Neuronal stem cell (in vitro differentiated cells): ENCODE measurements around the gene SAPCD2.
A peak's percentile ranks its signal among the peaks of the same experiment; 100 is the strongest.

Source experiments
- DNase-seq: peaks from one replicate; pipeline ENCODE4 v3.0.0-alpha.2; 2013; ENCODE audit warnings: low spot score
- H2AFZ ChIP-seq: one replicate; pipeline ENCODE4 v1.6.1; 2013; ENCODE audit warnings: mild to moderate bottlenecking, low read length, inconsistent platforms
- H2AK5ac ChIP-seq: 2 replicates; pipeline ENCODE4 v1.6.1; 2013; ENCODE audit warnings: low read depth, mild to moderate bottlenecking, inconsistent platforms, low read length, moderate library complexity, mixed read lengths
- H2BK120ac ChIP-seq: 2 replicates; pipeline ENCODE4 v1.6.1; 2013; ENCODE audit warnings: low read depth, mild to moderate bottlenecking, inconsistent platforms, low read length, moderate library complexity, mixed read lengths
- H2BK12ac ChIP-seq: one replicate; pipeline ENCODE4 v1.6.1; 2013; ENCODE audit warnings: low read length, inconsistent platforms
- H2BK15ac ChIP-seq: 2 replicates; pipeline ENCODE4 v1.6.1; 2013; ENCODE audit warnings: mild to moderate bottlenecking, low read length, inconsistent platforms, mixed read lengths
- H2BK5ac ChIP-seq: one replicate; pipeline ENCODE4 v1.6.1; 2013; ENCODE audit warnings: inconsistent platforms, mild to moderate bottlenecking, low read length, moderate library complexity
- H3K14ac ChIP-seq: one replicate; pipeline ENCODE4 v1.6.1; 2013; ENCODE audit warnings: low read length, inconsistent platforms
- H3K18ac ChIP-seq: 2 replicates; pipeline ENCODE4 v1.6.1; 2013; ENCODE audit warnings: low read length, inconsistent platforms
- H3K23ac ChIP-seq: 2 replicates; pipeline ENCODE4 v1.6.1; 2013; ENCODE audit warnings: low read depth, mild to moderate bottlenecking, mixed read lengths, low read length, inconsistent platforms; ENCODE audit not compliant: poor library complexity
- H3K27ac ChIP-seq: replicated peaks from 3 replicates; pipeline ENCODE4 v1.5.1; 2013; ENCODE audit warnings: low read length, inconsistent platforms
- H3K27me3 ChIP-seq, 3 experiments: 2 replicates each; pipeline ENCODE4 v1.6.1; 2013; ENCODE audit warnings: low read length in 3 of 3, mild to moderate bottlenecking in 2 of 3, inconsistent platforms in 1 of 3, low read depth in 1 of 3, mixed read lengths in 1 of 3, moderate library complexity in 1 of 3; ENCODE audit not compliant: control insufficient read depth in 3 of 3, insufficient read depth in 3 of 3
- H3K36me3 ChIP-seq, 2 donors: replicated peaks in 1 of 2; 2 replicates each; pipeline ENCODE4 v1.6.1; 2013; ENCODE audit warnings: low read length in 2 of 2; ENCODE audit not compliant: control insufficient read depth in 2 of 2, insufficient read depth in 2 of 2
- H3K4ac ChIP-seq: 2 replicates; pipeline ENCODE4 v1.6.1; 2013; ENCODE audit warnings: inconsistent platforms, mild to moderate bottlenecking, low read length, moderate library complexity
- H3K4me1 ChIP-seq, 2 donors: 1 replicate in 1 of 2; 2 replicates in 1 of 2; pipeline ENCODE4 v1.6.1; 2013; ENCODE audit warnings: low read length in 2 of 2, low read depth in 1 of 2; ENCODE audit not compliant: control insufficient read depth in 2 of 2, insufficient read depth in 1 of 2
- H3K4me2 ChIP-seq: one replicate; pipeline ENCODE4 v1.6.1; 2013; ENCODE audit warnings: mild to moderate bottlenecking, low read length, inconsistent platforms; ENCODE audit not compliant: insufficient read depth, poor library complexity, severe bottlenecking
- H3K4me3 ChIP-seq, 2 donors: 2 replicates each; pipeline ENCODE4 v1.5.1; 2013; ENCODE audit warnings: low read length in 2 of 2, mild to moderate bottlenecking in 2 of 2, inconsistent platforms in 1 of 2, moderate library complexity in 1 of 2
- H3K79me1 ChIP-seq: one replicate; pipeline ENCODE4 v1.6.1; 2013; ENCODE audit warnings: low read depth, mild to moderate bottlenecking, inconsistent platforms, low read length, moderate library complexity
- H3K9ac ChIP-seq: one replicate; pipeline ENCODE4 v1.6.1; 2013; ENCODE audit warnings: mild to moderate bottlenecking, low read depth, low read length, inconsistent platforms; ENCODE audit not compliant: poor library complexity
- H3K9me3 ChIP-seq, 2 donors: replicated peaks in 1 of 2; 2 replicates each; pipeline versions ENCODE3 to v1.6.1; 2013; ENCODE audit warnings: low read length in 2 of 2, mild to moderate bottlenecking in 2 of 2, inconsistent platforms in 1 of 2, low read depth in 1 of 2, mixed read lengths in 1 of 2, moderate library complexity in 1 of 2; ENCODE audit not compliant: control insufficient read depth in 2 of 2, insufficient read depth in 1 of 2
- H4K8ac ChIP-seq: one replicate; pipeline ENCODE4 v1.6.1; 2013; ENCODE audit warnings: low read depth, mild to moderate bottlenecking, inconsistent platforms, low read length, moderate library complexity
- H4K91ac ChIP-seq: one replicate; pipeline ENCODE4 v1.6.1; 2013; ENCODE audit warnings: low read length, low read depth, mild to moderate bottlenecking, inconsistent platforms; ENCODE audit not compliant: poor library complexity
- WGBS, 2 donors: extraction: QIAGEN DNeasy Blood & Tissue Kit; methylation state at CpG; one replicate each; pipeline ENCODE4 v1.1.7; 2013; ENCODE audit warnings: missing lambda C conversion rate in 2 of 2, mixed read lengths in 1 of 2; ENCODE audit not compliant: insufficient read length in 2 of 2, insufficient replicate concordance in 1 of 2; ENCODE audit errors: extremely low coverage in 2 of 2; 5-methylcytosine and 5-hydroxymethylcytosine counted together

SAPCD2 gene

DNA sequence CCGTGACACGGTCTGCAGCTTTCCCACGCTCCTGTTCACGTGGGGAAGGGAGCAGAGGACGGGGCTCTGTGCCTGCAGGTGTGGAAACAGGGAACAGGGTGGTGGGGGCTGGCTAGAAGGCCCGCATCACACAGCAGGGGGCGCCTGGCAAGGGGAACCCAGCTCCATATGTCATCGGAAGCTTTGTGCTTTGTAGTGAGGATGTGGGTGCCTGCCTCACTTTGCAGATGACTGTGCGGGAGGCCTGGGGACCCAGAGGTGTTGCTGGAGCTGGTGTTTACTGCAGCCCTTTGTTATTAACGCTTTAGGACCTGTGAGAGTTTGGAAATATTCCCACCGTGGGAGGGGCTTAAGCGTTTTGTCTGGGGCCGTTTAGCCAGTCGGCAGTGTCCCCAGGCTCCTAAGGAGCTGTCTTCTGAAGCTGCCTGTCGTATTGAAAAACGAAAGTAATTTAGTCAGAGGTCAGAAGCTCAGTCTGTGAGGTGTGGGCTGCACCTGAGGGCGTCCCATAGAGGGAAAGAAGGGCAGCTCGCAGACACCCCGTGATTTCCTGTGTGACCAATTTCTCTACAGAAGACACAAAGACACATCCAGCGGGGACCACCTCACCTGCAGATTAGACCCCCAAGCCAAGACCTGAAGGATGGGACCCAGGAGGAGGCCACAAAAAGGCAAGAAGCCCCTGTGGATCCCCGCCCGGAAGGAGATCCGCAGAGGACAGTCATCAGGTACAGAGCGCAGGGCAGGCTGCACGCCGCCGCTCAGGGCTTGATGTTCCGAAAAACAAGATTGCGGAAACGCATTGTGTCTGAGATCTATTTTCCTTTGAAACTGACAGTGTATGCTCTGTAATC, 25.5 kb upstream of the SAPCD2 start:
- Histone ChIP-seq H3K9me3 (peaks cover 0 to 4% of the 10 kb centered on the region in 2 donors), H3K4me1 (no peaks in the 10 kb centered on the region), H2AFZ (no peak overlapping the region), H3K36me3 (peaks cover 33 to 68% of the 10 kb centered on the region in 2 donors), H3K4me2 (no peak overlapping the region), H2BK15ac (no peak overlapping the region), H3K79me1 (peaks cover 2% of the 10 kb centered on the region), H2BK5ac (no peak overlapping the region), H4K91ac (no peak overlapping the region), H3K9ac (no peak overlapping the region), H3K27me3 (no peaks in the 10 kb centered on the region), H3K4me3 (no peak overlapping the region), H2AK5ac (no peak overlapping the region), H4K8ac (no peak overlapping the region), H3K27ac (no peak overlapping the region), H3K14ac (no peak overlapping the region), H2BK12ac (no peak overlapping the region), H3K18ac (no peak overlapping the region), H3K23ac (no peak overlapping the region), H2BK120ac (no peak overlapping the region), H3K4ac (no peak overlapping the region)
- WGBS, 2 donors, result no CpG with 5 or more reads among the region's 30 CpGs
- no peak for DNase-seq

DNA sequence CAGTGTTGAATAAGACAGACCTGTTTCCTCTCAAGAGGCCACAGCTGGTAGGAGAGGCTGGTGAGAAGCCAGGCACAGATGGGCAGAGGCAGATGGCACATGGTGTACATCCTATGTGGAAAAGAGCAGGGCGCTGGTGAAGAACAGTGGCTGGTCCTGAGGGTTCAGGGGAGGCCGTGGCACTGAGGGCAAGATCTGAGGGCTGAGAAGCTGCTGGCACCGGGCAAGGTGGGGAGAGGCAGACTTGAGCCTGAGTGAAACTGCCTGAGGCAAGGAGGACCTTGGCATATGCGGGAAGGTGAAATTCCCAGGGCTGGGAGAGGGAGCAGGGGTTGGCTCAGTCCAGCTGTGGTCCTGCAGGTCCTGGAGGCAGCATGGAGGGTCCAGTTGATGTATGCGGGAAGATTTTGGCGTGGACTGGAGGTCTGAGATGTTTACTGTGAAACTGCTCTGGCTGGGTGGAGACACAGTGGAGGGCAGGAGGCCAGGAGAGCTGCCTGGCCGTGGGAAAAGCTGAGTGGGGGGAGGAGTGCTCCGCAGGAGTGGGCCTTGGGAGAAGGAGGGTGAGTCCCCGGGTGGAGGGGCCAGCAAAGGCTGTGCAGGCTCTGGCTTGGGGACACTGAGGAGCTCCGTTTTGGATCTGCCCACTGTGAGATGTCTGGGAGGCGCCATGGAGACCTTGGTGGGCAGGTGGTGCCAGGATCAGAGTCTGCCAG, 19.0 kb upstream of the SAPCD2 start:
- WGBS, 2 donors, result no CpG with 5 or more reads among the region's 11 CpGs
- H3K27ac ChIP-seq, result no peak overlapping the region
- peaks cover 3% of the 10 kb centered on the region for H3K79me1 ChIP-seq
- H3K4me3 ChIP-seq, result no peak overlapping the region
- H2AK5ac ChIP-seq, result no peak overlapping the region
- no peak overlapping the region for H4K8ac ChIP-seq
- H2BK15ac ChIP-seq, result no peak overlapping the region
- DNase-seq, result no peak
- H2BK5ac ChIP-seq, result no peak overlapping the region
- H4K91ac ChIP-seq, result no peak overlapping the region
- H2BK12ac ChIP-seq, result peak overlapping the region; percentile 10
- H3K9ac ChIP-seq, result peak overlapping the region; percentile 44
- H2BK120ac ChIP-seq, result no peak overlapping the region
- H3K9me3 ChIP-seq, result no peaks in the 10 kb centered on the region
- H2AFZ ChIP-seq, result no peak overlapping the region
- no peak overlapping the region for H3K4ac ChIP-seq
- H3K4me2 ChIP-seq, result no peak overlapping the region
- peaks cover 6 to 15% of the 10 kb centered on the region in 2 donors for H3K4me1 ChIP-seq
- H3K23ac ChIP-seq, result no peak overlapping the region
- peak overlapping the region; percentile 21 for H3K14ac ChIP-seq
- peaks cover 11 to 39% of the 10 kb centered on the region in 2 donors for H3K36me3 ChIP-seq
- H3K27me3 ChIP-seq, result peaks cover 2 to 12% (median 8%) of the 10 kb centered on the region in 3 experiments
- H3K18ac ChIP-seq, result no peak overlapping the region

DNA sequence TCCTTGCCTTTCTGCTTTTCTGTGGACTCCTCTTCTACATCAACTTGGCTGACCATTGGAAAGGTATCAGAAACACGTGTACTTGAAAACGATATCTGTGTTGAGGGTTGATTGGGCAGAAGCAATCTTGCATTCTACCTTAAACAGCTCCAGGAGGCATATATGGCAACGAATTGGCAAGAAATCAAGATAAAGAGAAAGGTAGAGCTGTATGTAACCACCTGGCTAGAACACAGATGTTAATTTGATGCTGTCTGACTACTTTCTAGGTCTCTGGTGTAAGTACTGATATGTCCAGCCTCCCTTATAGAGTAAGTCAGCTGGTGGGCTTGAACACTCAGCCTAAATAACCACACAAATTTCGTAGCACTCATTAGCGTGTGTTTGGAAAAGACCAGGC, 17.8 kb upstream of the SAPCD2 start:
- Histone ChIP-seq H3K36me3 (peaks cover 11 to 37% of the 10 kb centered on the region in 2 donors), H3K14ac (no peak overlapping the region), H3K79me1 (peaks cover 3% of the 10 kb centered on the region), H4K8ac (no peak overlapping the region), H3K27me3 (peaks cover 2 to 19% (median 15%) of the 10 kb centered on the region in 3 experiments), H3K4me3 (peak overlapping the region in 1 of 2 donors; percentile 84), H2BK15ac (no peak overlapping the region), H2BK12ac (no peak overlapping the region), H4K91ac (no peak overlapping the region), H3K4me2 (no peak overlapping the region), H2AK5ac (no peak overlapping the region), H3K27ac (no peak overlapping the region), H3K9ac (no peak overlapping the region), H2BK120ac (no peak overlapping the region), H3K4ac (no peak overlapping the region), H3K18ac (no peak overlapping the region), H3K4me1 (peaks cover 10 to 20% of the 10 kb centered on the region in 2 donors), H2AFZ (no peak overlapping the region), H3K9me3 (no peaks in the 10 kb centered on the region), H2BK5ac (no peak overlapping the region), H3K23ac (no peak overlapping the region)
- DNase-seq, result no peak
- WGBS, 2 donors, result no CpG with 5 or more reads among the region's 5 CpGs

DNA sequence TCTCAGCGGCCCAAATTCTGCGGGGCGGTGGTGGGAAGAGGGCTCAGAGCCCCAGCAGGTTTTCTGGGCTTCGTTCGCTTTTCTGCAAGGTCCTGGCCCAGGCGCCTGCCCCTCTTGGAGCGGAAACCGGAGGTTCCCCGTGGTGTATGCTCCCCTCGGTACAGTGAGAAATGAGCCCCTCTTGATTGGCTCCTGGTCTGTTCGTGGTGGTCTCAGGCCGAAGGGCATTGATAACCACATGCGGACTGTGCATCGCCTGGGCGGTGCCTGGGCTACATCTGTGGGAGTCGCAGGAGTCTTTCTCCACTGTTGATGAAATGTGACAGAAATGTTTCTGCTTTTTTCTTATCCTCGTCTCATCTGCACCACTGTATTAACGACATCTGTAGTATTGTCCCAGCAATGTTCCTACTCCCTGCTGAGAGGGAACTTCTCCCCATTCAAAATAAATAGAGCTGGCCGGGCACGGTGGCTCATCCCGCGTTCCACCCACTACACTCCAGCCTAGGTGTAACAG, 17.1 kb upstream of the SAPCD2 start:
- Histone ChIP-seq H3K79me1 (peaks cover 3% of the 10 kb centered on the region), H3K9me3 (no peaks in the 10 kb centered on the region), H4K91ac (no peak overlapping the region), H2BK120ac (no peak overlapping the region), H2BK12ac (no peak overlapping the region), H2BK5ac (peak overlapping the region; percentile 67), H3K4me2 (peak overlapping the region; percentile 94), H3K18ac (peak overlapping the region; percentile 91), H3K27ac (no peak overlapping the region), H3K4me1 (peaks cover 10 to 20% of the 10 kb centered on the region in 2 donors), H3K4ac (no peak overlapping the region), H3K14ac (peak overlapping the region; percentile 87), H2AFZ (peak overlapping the region; percentile 97), H3K27me3 (peaks cover 2 to 26% (median 15%) of the 10 kb centered on the region in 3 experiments), H3K23ac (peak overlapping the region; percentile 45), H3K4me3 (peak overlapping the region; percentile 84 to 86), H3K36me3 (peaks cover 8 to 30% of the 10 kb centered on the region in 2 donors), H2BK15ac (peak overlapping the region; percentile 52), H2AK5ac (no peak overlapping the region), H3K9ac (peak overlapping the region; percentile 94), H4K8ac (no peak overlapping the region)
- no CpG with 5 or more reads among the region's 22 CpGs for WGBS, 2 donors
- DNase-seq, result no peak
